HUES6 (cell line): ENCODE data around the gene BEX1.
A peak's percentile ranks its signal among the peaks of the same experiment; 100 is the strongest.
"Not testable (repeated sequence)": the region's sequence is repeated elsewhere in the genome, so short reads cannot be mapped to it uniquely, and the experiment has no call there.

ENCODE experiments used
- H3K27ac ChIP-seq: 2 replicates; pipeline ENCODE4 v1.7.0; 2013; ENCODE audit warnings: low read depth, mild to moderate bottlenecking, low read length, inconsistent platforms
- H3K27me3 ChIP-seq: 2 replicates; pipeline ENCODE4 v1.6.1; 2013; ENCODE audit warnings: low read length; ENCODE audit not compliant: control insufficient read depth, insufficient read depth
- H3K36me3 ChIP-seq: 2 replicates; pipeline ENCODE4 v1.6.1; 2013; ENCODE audit warnings: low read length; ENCODE audit not compliant: control insufficient read depth, insufficient read depth
- H3K4me1 ChIP-seq: 2 replicates; pipeline ENCODE4 v1.6.1; 2013; ENCODE audit warnings: low read length; ENCODE audit not compliant: control insufficient read depth, insufficient read depth
- H3K4me3 ChIP-seq: 2 replicates; pipeline ENCODE4 v1.5.1; 2013; ENCODE audit warnings: low read depth, low read length
- H3K9ac ChIP-seq: one replicate; pipeline ENCODE4 v1.6.1; 2013; ENCODE audit warnings: mild to moderate bottlenecking, low read length
- H3K9me3 ChIP-seq: 2 replicates; pipeline ENCODE4 v1.6.1; 2013; ENCODE audit warnings: low read depth, low read length; ENCODE audit not compliant: control insufficient read depth, insufficient read depth

The BEX1 gene

DNA sequence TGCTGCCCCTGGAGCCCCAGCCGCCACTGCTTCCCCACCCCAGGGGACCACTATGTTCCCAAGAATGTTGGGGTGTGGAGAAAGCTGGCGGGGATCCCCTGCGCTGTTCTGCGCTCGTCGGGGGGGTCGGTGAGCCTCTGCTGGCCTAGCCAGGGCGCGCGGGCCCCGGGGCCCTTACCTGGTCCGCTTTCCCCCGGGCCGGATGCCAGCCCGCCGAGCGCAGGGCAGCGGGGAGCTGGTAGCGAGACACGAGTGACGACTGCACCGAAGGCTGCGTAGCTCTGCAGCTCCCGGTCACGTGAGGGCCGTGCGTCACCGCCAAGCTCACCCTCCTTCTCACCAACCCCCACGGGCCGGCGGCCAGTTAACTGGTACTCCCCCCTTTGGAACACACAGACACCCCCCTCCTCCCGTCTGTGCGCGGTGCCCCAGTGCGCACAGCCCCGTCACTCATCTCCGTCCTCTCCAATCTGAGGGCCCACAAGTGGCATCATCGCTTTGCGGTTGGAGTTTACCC lies at the start of gene BEX1:
TSS of gene BEX1 (minus strand) at position 254 of the 517 bp plus-strand sequence. CDS start 897 bp downstream, outside the sequence.
- Histone ChIP-seq H3K9me3 (no peaks in the 10 kb centered on the region), H3K27ac (peak within 1 kb of the TSS; percentile 67; the same call in 1 of the 2 replicates), H3K27me3 (peaks cover 18% of the 10 kb centered on the region), H3K36me3 (no peaks in the 10 kb centered on the region), H3K4me1 (no peaks in the 10 kb centered on the region), H3K9ac (peak within 1 kb of the TSS; percentile 78), H3K4me3 (peak within 1 kb of the TSS; percentile 82)

DNA sequence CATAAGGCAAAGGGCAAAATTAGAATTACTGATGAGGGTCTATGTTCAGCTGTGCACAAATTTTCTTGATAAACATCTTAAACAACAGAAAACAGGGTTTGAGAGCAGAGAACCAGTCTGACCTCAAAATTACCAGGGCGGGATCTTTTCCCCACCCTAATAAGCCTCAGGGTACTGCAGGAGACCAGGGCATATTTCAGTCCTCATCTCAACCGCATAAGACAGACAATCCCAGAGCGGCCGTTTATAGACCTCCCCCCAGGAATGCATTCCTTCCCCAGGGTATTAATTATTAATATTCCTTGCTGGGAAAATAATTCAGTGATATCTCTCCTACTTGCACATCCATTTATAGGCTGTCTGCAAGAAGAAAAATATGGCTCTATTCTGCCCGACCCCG lies 45.5 kb upstream of the BEX1 start:
- not testable (repeated sequence) for H3K4me1 ChIP-seq, H3K27me3 ChIP-seq, H3K9ac ChIP-seq, H3K4me3 ChIP-seq, H3K27ac ChIP-seq, H3K36me3 ChIP-seq
- H3K9me3 ChIP-seq: peaks cover 35% of the 10 kb centered on the region

DNA sequence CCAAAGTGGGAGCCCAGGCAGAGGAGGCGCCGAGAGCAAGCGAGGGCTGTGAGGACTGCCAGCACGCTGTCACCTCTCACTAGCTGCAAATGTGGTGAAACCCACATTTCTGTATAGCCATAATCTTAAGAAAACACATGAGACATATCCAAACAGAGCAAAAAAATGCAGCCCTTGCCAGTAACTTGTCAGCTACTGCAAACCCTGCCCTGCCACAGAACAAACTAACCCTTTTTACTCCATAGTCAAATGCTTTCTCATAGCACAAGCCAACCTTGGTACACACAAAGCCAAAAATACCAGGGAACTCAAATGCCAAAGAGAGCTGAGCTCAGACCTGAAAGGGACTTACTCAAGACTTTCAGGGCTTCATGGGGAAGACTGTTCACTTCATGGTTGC lies 43.9 kb upstream of the BEX1 start:
- Histone ChIP-seq H3K36me3 (no peaks in the 10 kb centered on the region), H3K9me3 (peaks cover 32% of the 10 kb centered on the region), H3K27ac (no peak overlapping the region), H3K4me3 (no peak overlapping the region), H3K27me3 (no peaks in the 10 kb centered on the region), H3K4me1 (no peaks in the 10 kb centered on the region), H3K9ac (no peak overlapping the region)

DNA sequence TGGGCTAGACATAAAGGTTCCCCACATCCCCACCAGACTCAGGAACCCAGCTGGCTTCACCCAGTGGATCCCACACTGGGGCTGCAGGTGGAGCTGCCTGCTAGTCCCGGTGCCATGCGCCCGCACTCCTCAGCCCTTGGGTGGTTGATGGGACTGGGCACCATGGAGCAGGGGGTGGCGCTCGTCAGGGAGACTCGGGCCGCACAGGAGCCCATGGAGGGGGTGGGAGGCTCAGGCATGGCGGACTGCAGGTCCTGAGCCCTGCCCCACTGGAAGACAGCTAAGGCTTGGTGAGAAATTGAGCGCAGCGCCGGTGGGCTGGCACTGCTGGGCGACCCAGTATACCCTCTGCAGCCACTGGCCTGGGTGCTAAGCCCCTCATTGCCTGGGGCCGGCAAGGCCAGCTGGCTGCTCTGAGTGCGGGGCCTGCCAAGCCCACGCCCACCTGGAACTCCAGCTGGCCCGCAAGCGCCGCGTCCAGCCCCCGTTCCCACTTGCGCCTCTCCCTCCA lies 43.3 kb upstream of the BEX1 start:
- H3K4me3 ChIP-seq, H3K4me1 ChIP-seq, H3K36me3 ChIP-seq, H3K27me3 ChIP-seq, H3K27ac ChIP-seq, H3K9ac ChIP-seq: not testable (repeated sequence)
- peaks cover 32% of the 10 kb centered on the region for H3K9me3 ChIP-seq

DNA sequence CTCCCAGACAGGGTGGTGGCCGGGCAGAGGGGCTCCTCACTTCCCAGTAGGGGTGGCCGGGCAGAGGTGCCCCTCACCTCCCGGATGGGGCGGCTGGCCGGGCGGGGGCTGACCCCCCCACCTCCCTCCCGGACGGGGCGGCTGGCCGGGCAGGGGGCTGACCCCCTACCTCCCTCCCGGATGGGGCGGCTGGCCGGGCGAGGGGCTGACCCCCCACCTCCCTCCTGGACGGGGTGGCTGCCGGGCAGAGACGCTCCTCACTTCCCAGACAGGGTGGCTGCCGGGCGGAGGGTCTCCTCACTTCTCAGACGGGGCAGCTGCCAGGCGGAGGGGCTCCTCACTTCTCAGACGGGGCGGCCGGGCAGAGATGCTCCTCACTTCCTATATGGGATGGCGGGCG lies 40.4 kb upstream of the BEX1 start:
- not testable (repeated sequence) for H3K27me3 ChIP-seq, H3K4me3 ChIP-seq, H3K27ac ChIP-seq, H3K9ac ChIP-seq, H3K36me3 ChIP-seq
- H3K9me3 ChIP-seq: peaks cover 20% of the 10 kb centered on the region
- H3K4me1 ChIP-seq: peaks cover 17% of the 10 kb centered on the region

DNA sequence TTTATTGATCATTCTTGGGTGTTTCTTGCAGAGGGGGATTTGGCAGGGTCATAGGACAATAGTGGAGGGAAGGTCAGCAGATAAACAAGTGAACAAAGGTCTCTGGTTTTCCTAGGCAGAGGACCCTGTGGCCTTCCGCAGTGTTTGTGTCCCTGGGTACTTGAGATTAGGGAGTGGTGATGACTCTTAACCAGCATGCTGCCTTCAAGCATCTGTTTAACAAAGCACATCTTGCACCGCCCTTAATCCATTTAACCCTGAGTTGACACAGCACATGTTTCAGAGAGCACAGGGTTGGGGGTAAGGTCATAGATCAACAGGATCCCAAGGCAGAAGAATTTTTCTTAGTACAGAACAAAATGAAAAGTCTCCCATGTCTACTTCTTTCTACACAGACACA lies 39.9 kb upstream of the BEX1 start:
- not testable (repeated sequence) for H3K27ac ChIP-seq, H3K27me3 ChIP-seq, H3K4me3 ChIP-seq, H3K9ac ChIP-seq, H3K36me3 ChIP-seq
- Histone ChIP-seq H3K9me3 (peaks cover 17% of the 10 kb centered on the region), H3K4me1 (peaks cover 22% of the 10 kb centered on the region)

DNA sequence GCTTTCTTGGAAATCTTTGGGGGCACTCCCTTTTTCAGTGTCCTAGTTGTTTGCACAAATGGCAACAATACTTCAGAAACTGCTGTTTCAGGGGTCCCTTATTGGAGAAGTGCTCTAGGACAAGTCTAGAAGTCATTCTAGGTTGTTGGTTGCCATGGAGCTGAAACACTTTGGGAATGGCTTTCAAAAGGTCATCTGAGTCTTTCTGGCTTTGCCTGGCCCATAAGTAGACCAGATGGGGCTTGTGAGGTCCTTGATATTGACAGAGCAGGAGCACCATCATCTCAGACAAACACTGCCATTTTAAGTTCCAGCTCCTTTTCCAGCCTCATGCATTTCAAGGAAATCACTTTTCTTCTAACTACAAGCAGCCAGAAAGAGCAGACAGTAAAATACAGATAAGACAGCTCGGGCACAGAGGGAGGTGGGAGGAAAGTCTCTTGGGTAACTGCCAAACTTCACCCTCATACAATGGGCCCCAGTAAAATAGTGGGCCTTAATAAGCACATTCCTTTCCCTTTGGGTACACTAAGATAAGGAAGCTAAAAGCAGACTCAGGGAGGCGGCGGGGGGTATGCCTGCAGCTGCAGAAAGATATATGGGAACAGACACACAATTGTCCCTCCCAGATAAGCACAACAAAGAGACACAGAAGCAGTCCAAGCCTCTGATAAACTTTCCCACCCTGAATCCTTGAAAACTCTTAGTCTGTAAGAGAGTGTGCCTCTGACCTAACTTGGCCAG lies 37.5 kb upstream of the BEX1 start:
- Histone ChIP-seq H3K27me3 (no peaks in the 10 kb centered on the region), H3K9me3 (peaks cover 5% of the 10 kb centered on the region), H3K36me3 (no peaks in the 10 kb centered on the region), H3K4me1 (peaks cover 29% of the 10 kb centered on the region), H3K9ac (peak overlapping the region; percentile 41), H3K4me3 (no peak overlapping the region), H3K27ac (peak overlapping the region; percentile 71; the same call in 1 of the 2 replicates)

DNA sequence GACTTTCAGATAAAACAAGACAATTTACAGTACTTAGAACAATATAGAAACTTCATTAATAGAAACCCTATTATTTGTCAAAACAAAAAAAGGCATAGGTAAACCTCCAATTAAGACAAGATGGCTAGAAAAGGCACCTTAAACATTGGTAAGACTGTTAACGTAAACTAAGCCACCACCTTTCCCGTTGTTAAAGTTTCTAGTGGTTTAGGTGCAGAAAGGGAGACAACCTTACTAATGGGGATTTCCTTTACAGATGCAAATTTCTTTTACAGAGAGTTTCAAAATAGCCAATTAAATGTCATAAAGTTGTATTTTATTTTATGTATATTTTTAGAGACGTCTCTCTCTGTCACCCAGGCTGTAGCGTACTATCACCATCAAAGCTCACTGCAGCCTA lies 36.5 kb upstream of the BEX1 start:
- Histone ChIP-seq H3K27ac (no peak overlapping the region; the same call in 1 of the 2 replicates), H3K9me3 (peaks cover 2% of the 10 kb centered on the region; the same call in 1 of the 2 replicates), H3K4me1 (peaks cover 29% of the 10 kb centered on the region), H3K4me3 (no peak overlapping the region), H3K27me3 (no peaks in the 10 kb centered on the region), H3K36me3 (no peaks in the 10 kb centered on the region), H3K9ac (no peak overlapping the region)

DNA sequence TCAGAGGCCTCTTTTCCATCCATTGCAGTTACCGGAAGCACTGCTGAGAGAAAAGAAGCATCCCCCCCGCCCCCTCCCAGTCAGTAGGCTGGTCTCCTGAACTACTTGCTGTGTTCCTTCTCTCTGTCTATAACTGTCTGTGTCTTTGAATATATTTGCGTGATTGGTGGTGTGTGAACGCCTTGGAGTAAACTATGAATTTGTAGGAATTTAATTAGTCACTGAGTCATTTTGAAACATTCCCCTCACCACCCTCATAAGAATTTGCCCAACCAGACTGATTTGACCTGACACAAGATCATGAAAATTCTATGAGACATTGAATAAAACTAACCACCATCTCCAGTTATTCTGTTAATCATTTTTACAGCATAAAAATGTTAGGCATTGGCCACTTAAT lies 35.7 kb upstream of the BEX1 start:
- Histone ChIP-seq H3K27ac (no peak overlapping the region; the same call in 1 of the 2 replicates), H3K9me3 (no peaks in the 10 kb centered on the region; the same call in 1 of the 2 replicates), H3K36me3 (no peaks in the 10 kb centered on the region), H3K4me1 (peaks cover 29% of the 10 kb centered on the region), H3K9ac (no peak overlapping the region), H3K27me3 (no peaks in the 10 kb centered on the region), H3K4me3 (no peak overlapping the region)

DNA sequence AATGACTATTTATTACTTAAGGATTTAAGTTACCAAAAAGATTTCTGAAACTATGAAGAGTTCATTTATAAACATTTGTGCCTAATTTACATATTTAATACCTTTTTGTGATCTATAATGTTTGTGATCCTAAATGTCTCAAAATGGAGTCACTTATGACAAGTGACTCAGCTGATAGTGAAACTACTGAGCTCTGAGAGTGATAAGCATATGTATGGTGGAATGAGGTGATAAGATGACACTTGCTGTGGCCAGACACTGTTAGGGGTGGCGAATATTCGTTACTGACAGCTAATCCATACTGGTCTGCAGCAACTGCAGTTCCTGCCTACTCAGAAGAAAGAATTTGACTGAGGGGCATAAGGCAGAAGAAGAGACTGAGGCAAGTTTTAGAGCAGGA lies 34.5 kb upstream of the BEX1 start:
- no peak overlapping the region for H3K9ac ChIP-seq
- no peak overlapping the region for H3K4me3 ChIP-seq
- peaks cover 29% of the 10 kb centered on the region for H3K4me1 ChIP-seq
- no peaks in the 10 kb centered on the region for H3K36me3 ChIP-seq
- no peak overlapping the region for H3K27ac ChIP-seq
- H3K9me3 ChIP-seq: no peaks in the 10 kb centered on the region; the same call in 1 of the 2 replicates
- H3K27me3 ChIP-seq: no peaks in the 10 kb centered on the region

DNA sequence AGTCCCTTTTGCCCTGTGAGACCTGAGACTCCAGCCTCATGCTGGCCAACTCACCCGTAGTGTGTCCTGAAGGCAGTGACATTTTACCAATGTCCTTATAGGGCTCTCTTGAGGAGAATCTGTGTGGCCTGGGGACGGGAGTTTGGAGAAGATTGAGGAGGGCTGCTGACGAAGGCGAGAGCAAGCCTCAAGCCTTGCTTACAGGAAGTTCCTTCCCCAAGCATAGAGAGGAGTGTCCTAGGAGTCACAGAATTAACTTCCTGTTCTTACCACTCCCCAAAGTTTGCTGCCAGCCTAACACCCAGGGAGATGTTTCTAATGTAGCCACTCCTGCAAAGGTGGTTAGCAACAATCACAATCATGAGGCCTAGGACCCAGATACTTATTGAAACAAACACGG lies 29.0 kb upstream of the BEX1 start, which contains the start of gene NXF3:
TSS of gene NXF3 (minus strand) at position 202 of the 400 bp plus-strand sequence. CDS start at position 82, 120 bp downstream.
- H3K36me3 ChIP-seq: no peaks in the 10 kb centered on the region

More for the DNA sequence above, 29.0 kb upstream of the BEX1 start, which contains the start of gene NXF3:
- no peaks in the 10 kb centered on the region for H3K27me3 ChIP-seq
- no peak within 1 kb of the TSS for H3K4me3 ChIP-seq
- no peak within 1 kb of the TSS for H3K9ac ChIP-seq
- peaks cover 4% of the 10 kb centered on the region; the same call in 1 of the 2 replicates for H3K4me1 ChIP-seq
- no peaks in the 10 kb centered on the region for H3K9me3 ChIP-seq
- no peak within 1 kb of the TSS for H3K27ac ChIP-seq
